NT2/D1 (cell line): Measurements from ENCODE around the gene PRODH.
"Not testable (repeated sequence)": the region's sequence is repeated elsewhere in the genome, so short reads cannot be mapped to it uniquely, and the experiment has no call there.

Experiments
- SUZ12 ChIP-seq: IDR thresholded peaks from 2 replicates; pipeline ENCODE4 v1.6.1; 2011; ENCODE audit not compliant: insufficient read length, insufficient read depth; ENCODE audit errors: extremely low read depth
- YY1 ChIP-seq: IDR thresholded peaks from 2 replicates; pipeline ENCODE4 v1.6.1; 2011; ENCODE audit not compliant: insufficient read length, insufficient read depth
- ZNF274 ChIP-seq: IDR thresholded peaks from 2 replicates; pipeline ENCODE4 v1.6.1; 2011; ENCODE audit warnings: mild to moderate bottlenecking, low read depth, low read length

DNA sequence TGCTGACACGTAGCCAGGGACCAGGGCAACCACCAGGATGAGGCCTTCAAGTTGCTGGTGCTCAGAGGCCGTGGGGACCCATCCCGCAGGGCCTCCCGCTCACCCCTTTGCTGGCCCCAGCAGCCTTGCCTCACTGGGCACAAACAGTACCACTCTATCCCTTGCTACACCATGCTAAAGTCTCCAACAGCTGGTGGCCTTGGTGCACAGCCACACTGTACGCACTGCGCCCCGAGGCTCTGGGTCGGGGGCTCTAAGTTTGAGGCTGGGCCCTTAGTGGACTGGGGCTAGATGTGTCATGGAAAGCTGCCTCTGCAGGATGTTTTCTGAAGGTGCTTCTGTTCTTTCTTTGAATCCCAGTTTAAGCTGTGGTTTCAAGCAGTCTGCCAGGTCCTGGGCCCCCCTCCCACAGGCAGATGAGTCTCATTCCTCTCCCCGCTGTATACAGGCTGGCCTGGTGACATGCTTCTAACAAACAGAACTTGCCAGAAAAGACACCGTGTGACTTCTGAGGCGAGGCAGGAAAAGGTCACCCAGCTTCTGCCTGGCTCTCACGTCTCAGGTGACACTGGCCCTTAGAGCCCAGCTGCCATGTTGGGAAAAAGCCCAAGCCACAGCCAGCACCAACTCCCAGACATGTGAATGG, 15.7 kb downstream of the PRODH start:
- TF ChIP-seq YY1, SUZ12, ZNF274: not testable (repeated sequence)
